ENCODE measurements around the gene TSSC4.

TSSC4 gene

GRCh38 chr11:2402106-2402505 is 1.6 kb downstream of the TSSC4 start:
- DNase-seq = no peak

DNA sequence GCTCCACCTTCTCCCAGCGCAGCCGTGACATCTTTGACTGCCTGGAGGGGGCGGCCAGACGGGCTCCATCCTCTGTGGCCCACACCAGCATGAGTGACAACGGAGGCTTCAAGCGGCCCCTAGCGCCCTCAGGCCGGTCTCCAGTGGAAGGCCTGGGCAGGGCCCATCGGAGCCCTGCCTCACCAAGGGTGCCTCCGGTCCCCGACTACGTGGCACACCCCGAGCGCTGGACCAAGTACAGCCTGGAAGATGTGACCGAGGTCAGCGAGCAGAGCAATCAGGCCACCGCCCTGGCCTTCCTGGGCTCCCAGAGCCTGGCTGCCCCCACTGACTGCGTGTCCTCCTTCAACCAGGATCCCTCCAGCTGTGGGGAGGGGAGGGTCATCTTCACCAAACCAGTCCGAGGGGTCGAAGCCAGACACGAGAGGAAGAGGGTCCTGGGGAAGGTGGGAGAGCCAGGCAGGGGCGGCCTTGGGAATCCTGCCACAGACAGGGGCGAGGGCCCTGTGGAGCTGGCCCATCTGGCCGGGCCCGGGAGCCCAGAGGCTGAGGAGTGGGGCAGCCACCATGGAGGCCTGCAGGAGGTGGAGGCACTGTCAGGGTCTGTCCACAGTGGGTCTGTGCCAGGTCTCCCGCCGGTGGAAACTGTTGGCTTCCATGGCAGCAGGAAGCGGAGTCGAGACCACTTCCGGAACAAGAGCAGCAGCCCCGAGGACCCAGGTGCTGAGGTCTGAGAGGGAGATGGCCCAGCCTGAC is 2.5 kb downstream of the TSSC4 start:
- DNase-seq = no peak

DNA sequence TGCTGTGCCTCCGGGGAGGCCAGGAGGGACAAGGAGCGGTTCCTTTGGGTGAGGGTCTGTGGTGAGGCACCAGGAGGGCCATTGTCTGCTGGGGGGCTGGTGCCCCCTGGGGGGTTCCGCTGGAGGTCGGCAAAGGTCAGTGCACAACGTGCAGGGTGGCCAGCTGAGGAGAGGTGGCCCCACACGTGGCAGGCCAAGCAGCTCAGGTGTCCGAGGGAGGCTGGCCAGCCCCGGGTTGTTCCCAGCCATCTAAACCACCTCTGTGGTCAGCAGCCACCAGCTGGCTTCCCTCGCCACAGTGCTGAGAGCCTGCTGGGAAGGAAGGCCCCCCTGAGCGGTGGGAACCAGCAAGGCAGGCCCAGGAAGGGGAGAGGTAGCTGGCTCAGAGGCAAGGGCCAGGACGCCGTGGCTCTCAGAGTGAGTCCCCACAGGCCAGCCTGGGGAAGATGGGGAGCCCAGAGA is 4.2 kb downstream of the TSSC4 start:
- no peak for DNase-seq

DNA sequence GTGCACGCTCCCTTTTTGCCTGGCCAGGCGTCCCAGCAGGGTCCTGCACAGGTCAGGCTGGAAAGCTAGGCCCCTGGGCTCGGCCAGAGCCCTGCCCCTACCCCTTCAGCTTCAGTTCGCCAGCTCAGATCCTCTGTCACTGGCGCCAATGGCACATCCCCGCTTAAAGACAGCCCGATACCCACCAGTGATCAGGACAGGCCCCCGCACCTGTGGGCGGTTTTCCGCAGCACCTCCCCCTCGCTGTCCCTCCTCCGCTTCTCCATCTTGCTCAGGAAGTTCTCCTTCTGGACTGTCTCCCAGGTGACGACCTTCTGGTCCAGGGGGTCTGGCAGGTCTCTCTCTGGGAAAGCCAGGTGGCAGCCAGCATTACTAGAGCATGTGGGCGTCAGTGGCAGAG is 5.9 kb downstream of the TSSC4 start:
- DNase-seq = no peak

DNA sequence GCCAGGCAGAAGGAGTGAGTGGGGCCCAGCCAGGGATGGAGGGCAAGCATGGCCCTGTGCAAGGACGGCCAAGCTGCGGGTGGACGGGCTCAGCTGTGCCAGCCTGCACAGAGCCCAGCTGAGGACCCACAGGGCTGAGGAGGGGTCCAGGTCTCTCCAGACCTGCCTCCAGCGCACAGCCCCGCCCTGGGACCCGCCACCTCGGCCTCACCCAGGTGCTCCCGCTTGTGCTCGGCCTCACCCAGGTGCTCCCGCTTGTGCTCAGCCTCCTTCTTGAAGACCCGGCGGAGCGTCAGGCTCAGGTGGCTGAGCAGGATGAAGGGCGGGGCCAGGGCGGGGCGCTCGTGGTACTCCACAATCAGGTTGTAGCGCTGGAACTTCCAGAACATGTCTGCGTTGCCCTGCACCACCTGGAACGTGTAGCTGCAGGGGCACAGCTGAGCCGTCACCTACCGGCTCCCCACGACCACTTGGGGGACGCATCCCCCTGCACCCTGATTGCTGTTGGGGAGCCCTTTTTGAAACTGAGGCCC is 6.4 kb downstream of the TSSC4 start:
- DNase-seq = no peak

DNA sequence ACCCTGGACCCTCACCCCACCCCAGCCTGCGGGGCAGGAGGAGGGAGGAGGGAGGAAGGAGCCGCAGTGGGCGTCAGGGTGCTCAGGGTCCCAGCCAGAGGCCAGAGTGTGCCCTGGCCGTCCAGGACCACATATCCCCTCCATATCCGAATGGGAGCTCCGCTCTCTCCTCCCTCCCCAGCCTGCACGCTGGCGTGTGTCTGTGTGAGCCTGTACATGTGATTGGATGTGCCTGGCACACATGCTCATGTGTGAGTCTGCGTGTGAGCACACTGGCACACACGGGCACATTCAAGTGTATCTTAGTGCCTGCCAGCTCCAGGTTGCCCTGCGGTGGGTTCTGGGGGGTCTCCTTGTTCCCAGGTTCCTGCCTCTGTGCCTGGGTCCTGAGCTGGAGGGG is 8.1 kb downstream of the TSSC4 start:
- DNase-seq = no peak

GRCh38 chr11:2409126-2409525 is 8.6 kb downstream of the TSSC4 start:
- no peak for DNase-seq

DNA sequence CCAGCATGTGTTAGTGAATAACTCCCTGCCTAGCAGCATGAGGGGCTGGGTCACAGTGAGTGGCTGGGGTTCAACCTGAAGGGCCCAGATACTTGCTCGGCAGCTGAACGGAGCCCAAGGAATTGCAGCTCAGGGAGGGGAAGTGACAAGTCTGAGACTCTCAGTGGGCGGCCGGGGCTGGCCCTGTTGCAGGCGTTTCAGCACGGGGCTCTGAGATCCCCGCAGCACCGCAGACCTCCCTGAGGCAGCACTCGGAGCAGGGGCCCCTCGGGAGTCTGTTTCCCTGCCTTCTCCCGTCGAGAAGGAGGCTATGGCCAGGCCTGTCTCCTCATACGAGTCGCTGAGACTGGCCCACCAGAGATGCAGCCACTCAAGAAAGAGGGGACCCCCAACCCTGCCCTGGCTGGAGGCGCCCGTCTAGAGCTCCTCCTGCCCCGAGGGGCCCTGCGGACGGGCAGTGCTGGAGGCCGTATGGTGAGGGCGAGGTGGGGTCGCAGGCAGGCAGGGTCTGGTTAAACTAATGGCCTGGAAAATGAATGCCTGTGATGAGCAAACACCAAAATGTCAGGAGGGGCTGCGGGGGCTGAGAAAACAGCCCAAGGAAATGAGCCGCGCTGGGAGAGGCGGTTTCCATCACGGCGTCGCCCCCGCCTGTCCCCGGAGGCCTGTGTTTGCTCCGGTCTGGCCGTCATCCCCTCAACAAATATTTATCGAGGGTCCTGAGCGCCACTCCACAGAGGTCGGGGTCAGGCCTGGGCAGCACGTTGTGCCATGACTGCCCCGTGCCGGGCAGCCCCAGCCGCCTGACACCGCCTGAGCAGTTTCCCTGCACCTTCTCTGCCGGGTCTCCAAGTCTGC is 9.3 kb downstream of the TSSC4 start:
- no peak for DNase-seq

- DNase-seq = no peak
These were observed 10.1 kb downstream of the TSSC4 start for GRCh38 chr11:2410616-2411015.

DNA sequence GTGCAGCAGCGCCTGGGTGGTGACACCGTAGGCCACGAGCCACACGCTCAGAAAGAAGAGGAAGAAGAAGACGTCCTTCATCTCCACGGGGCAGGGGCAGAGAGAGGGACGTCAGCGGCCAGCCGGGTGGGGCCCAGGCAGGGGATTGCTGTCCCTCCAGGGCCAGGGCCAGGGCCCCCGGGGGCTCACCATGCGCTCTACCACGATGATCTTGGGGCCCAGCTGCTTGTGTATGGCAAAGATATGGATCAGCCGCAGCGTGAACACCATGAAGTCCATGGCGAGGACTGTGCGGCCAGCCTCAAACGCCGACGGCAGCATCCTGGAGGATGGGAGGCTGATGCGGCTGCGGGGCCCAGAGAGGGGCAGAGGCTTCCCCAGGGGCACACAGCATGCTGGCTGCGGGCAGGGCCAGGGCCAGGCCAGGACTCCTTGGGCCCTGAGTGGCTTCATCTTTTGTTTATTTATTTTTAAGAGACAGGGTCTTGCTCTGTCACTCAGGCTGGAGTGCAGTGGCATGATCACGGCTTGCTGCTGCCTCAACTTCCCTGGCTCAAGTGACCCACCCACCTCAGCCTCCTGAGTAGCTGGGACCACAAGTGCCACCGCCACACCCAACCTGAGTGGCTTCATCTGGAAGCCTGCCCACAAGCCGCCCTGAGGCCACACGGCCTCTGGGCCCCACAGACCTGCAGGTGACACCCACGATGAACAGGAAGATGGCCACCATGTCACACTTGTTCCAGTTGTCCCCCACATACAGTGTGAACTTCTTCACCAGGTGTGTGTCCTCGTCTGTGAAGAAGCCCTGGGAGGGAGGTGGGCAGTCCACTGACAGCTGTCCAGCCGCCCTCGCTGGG is 11.1 kb downstream of the TSSC4 start:
- no peak for DNase-seq

DNA sequence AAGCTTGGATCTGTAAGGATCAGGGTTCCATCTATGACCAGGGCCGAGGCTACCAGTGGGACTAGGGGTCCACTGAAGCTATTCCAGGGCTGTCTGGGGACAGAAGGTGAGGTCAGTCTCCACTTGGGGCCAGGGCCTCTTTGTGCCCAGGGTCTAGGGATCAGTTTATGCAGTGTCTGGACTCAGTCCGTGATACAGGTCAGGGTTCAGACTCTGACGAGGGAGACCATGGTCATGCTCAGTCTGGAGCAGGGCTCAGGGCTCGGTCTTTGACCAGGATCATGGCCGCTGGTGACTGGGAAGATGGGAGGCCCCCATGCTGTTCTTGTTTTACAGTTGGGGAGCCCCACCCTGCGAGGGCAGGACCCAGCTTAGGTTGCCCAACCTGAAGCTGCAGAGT is 11.8 kb downstream of the TSSC4 start:
- DNase-seq = no peak

DNA sequence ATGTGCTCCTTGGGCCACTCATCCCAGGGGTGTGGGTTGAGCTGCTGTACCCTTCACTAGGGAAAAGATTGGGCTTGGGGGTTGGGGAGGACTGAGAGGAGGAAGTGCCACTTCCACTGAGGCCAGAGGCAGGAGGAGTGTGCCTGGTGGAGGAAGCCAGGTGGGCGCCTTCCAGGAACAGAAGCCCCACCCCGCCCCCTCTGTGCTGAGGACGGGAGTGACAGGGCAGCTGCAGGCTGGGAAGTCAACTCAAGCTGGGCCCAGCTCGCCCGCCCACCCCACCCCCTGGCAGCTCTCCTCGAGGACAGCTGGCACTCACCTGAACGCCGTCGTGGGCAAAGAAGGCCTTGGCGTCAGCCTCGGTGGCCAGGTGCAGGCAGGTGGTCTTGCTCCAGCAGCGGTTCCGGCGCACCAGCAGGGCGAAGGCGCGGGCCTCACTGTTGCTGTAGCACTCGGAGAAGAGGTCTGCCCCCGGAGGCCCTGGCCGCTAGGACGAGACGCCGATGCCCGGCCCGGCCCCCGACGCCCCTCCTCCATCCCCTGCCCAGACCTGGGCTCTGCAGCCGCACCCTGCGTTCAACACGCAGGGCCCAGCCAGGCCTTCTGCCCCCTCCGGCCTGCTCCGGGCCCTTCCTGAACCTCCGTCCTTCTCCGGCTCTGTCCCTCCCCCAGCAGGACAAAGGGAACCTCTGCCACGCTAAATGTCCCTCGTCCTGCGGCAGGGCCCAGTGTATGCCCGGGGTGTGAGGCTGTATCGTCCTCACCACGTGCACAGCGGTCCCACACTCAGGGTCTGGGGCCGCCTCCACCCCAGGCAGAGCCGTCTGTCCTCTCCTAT is 13.4 kb downstream of the TSSC4 start:
- DNase-seq = no peak

DNA sequence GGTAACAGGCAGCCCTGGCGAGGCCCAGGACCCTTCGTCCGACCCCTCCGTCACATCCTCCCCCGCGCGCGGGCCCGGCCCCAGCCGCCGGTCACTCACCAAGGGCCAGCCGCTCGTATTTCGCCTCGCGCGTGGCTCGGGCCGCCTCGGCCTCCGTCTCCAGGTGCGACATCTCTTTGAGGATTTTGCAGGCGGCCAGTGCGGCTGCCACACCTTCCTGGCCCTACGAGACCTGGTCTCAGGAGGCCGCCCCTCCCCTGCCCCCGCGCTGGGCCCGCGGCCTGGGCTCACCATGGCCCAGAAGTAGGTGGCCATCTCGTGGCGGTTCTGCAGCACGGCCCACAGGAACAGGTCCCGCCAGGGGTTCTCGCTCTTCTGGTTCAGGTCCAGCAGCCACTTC is 14.1 kb downstream of the TSSC4 start:
- DNase-seq = no peak

DNA sequence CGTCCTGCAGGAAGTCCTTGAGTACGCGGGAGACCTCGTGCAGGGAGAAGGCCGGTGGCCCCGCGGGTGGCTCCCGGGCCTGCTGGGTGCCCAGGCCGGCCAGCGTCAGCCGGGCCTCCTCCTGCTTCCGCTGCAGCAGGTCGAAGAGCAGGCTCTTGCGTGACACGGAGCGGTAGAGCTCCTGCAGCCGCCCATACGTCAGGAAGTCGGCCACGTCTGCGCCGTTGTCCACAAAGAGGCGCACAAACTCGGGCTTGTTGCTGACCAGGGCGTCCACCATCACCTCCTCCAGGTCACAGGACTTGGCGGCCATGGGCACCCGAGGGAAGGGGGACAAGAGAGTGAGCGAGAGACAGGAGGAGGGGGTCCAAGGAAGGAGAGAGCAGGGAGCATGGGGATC is 14.6 kb downstream of the TSSC4 start:
- no peak for DNase-seq

GRCh38 chr11:2415601-2416380 is 15.2 kb downstream of the TSSC4 start:
- DNase-seq = no peak

- DNase-seq = no peak
These were observed 16.2 kb downstream of the TSSC4 start for GRCh38 chr11:2416765-2417164.

GRCh38 chr11:2417856-2418692 is 17.5 kb downstream of the TSSC4 start:
- no peak for DNase-seq

GRCh38 chr11:2418693-2419360 is 18.3 kb downstream of the TSSC4 start:
- DNase-seq = no peak

DNA sequence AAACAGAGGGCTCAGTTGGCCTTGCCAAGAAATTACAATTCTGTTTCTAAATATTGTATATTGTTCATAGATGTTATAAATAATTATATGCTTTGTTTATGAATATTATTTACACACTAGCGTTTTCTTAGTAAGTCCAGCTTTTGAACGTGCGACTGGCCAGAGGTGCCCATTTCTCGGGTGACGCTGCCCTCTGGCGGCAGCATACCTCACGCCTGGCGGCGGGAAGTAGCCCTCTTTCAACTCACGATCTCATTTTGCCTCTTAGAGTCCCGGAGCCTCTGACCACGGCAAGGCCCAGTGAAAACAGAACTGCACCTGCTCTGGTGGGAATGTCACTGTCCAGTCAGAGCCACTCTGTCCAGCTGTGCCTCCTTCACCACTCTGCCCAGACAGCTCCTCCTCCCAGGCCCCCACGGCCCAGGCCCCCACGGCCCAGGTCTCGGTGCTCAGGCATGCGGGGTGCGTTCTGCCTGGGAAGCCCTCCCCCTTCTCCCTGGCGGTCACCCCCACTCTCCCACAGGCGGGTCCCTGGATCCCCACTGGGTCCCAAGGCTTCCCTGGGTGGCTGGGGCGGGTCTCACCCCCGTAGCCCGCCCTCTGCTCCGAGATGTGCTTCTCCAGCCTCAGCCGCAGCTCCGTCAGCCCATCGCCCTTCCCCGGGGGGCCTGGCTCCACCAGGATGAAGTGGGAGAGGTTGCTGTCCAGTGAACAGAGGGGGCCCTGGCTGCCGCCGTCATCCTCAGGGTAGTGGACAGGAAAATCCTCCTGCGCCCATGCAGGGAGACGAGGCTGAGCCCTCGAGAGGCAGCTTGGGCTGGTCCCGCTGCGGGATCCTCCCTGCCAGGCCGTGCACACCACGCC is 19.3 kb downstream of the TSSC4 start:
- peak; percentile 30 for DNase-seq

All from NCI-H2029 (cell line).